ENCODE data around the gene HACL1. TPM values are rescaled to one million over a fixed set of nuclear protein-coding genes. Genes with fewer than 3 reads are reported as not detected.

Gene HACL1
- total and polyA plus RNA-seq, 2 experiments from 2014 or later, result 11.0 to 11.2 TPM

GRCh38 chr3:15556512-15556911 is 44.9 kb downstream of the HACL1 start:
- Histone ChIP-seq H3K9me3 (ENCODE audit: low read depth) (no peaks in the 10 kb centered on the region), H3K36me3 (no peaks in the 10 kb centered on the region), H3K27ac (no peak overlapping the region), H3K27me3 (no peaks in the 10 kb centered on the region), H3K4me1 (ENCODE audit: low read depth) (no peaks in the 10 kb centered on the region), H3K4me3 (no peak overlapping the region)
- TF ChIP-seq, protein P1, sequence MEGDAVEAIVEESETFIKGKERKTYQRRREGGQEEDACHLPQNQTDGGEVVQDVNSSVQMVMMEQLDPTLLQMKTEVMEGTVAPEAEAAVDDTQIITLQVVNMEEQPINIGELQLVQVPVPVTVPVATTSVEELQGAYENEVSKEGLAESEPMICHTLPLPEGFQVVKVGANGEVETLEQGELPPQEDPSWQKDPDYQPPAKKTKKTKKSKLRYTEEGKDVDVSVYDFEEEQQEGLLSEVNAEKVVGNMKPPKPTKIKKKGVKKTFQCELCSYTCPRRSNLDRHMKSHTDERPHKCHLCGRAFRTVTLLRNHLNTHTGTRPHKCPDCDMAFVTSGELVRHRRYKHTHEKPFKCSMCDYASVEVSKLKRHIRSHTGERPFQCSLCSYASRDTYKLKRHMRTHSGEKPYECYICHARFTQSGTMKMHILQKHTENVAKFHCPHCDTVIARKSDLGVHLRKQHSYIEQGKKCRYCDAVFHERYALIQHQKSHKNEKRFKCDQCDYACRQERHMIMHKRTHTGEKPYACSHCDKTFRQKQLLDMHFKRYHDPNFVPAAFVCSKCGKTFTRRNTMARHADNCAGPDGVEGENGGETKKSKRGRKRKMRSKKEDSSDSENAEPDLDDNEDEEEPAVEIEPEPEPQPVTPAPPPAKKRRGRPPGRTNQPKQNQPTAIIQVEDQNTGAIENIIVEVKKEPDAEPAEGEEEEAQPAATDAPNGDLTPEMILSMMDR (IDR thresholded peaks at IDR 0.05; ENCODE audit: low read depth, low read length), result no peak
- DNase-seq (ENCODE audit: low read depth in 1 of 2, low spot score in 1 of 2), result no peak

- no peak overlapping the region for H3K4me3 ChIP-seq
- H3K27ac ChIP-seq, result no peak overlapping the region
- no peaks in the 10 kb centered on the region for H3K36me3 ChIP-seq
- H3K27me3 ChIP-seq, result no peaks in the 10 kb centered on the region
- no peaks in the 10 kb centered on the region for H3K4me1 ChIP-seq (ENCODE audit: low read depth)
- no peak for DNase-seq (ENCODE audit: low read depth in 1 of 2, low spot score in 1 of 2)
- H3K9me3 ChIP-seq (ENCODE audit: low read depth), result no peaks in the 10 kb centered on the region
- TF ChIP-seq, protein P1 (IDR thresholded peaks at IDR 0.05; ENCODE audit: low read depth, low read length), result no peak
These were observed 47.6 kb downstream of the HACL1 start for GRCh38 chr3:15553749-15554148.

DNA sequence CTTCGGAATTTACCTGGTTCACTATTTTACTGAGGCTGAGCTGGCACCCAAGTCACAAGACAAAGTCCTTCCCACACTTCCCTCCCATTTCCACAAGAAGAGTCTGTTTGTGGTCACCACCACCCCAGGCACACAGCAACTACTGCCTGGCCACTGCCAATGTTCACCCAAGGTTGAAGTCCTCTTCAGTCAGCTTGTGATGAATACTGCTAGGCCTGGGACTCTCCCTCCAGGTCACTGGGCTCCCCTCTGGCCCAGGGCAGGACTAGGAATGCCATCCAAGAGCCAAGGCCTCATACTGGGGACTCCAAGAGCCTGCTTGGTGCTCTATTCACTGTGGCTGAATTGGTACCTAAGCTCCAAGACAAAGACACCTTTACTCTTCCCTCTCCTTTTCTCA is 49.5 kb downstream of the HACL1 start:
- TF ChIP-seq, protein P1 (IDR thresholded peaks at IDR 0.05; ENCODE audit: low read depth, low read length), result no peak
- no peak for DNase-seq (ENCODE audit: low read depth in 1 of 2, low spot score in 1 of 2)
- H3K27ac ChIP-seq, result no peak overlapping the region

DNA sequence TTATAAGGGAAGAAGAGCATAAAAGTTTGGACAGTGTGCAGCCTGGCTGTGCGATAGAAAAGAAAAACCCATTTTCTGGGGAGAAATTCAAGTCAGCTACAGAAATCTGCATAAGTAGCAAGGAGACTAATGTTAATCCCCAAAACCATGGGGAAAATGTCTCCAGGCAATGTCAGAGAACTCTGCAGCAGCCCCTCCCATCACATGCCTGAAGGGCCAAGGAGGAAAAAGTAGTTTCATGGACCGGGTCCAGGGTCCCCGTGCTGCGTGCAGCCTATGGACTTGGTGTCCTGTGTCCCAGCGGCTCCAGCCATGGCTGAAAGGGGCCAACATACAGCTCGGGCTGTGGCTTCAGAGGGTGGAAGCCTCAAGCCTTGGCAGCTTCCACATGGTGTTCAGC is 51.5 kb downstream of the HACL1 start:
- Histone ChIP-seq H3K4me1 (ENCODE audit: low read depth) (no peaks in the 10 kb centered on the region), H3K36me3 (no peaks in the 10 kb centered on the region), H3K27ac (no peak overlapping the region), H3K27me3 (no peaks in the 10 kb centered on the region), H3K9me3 (ENCODE audit: low read depth) (no peaks in the 10 kb centered on the region), H3K4me3 (no peak overlapping the region)
- no peak for DNase-seq (ENCODE audit: low read depth in 1 of 2, low spot score in 1 of 2)
- TF ChIP-seq, protein P1 (IDR thresholded peaks at IDR 0.05; ENCODE audit: low read depth, low read length), result no peak

More for the DNA sequence above, 49.5 kb downstream of the HACL1 start:
- Histone ChIP-seq H3K4me3 (no peak overlapping the region), H3K4me1 (ENCODE audit: low read depth) (no peaks in the 10 kb centered on the region), H3K27me3 (no peaks in the 10 kb centered on the region), H3K36me3 (no peaks in the 10 kb centered on the region), H3K9me3 (ENCODE audit: low read depth) (no peaks in the 10 kb centered on the region)

GRCh38 chr3:15542614-15543013 is 58.8 kb downstream of the HACL1 start:
- TF ChIP-seq, protein P1 (IDR thresholded peaks at IDR 0.05; ENCODE audit: low read depth, low read length), result no peak
- Histone ChIP-seq H3K36me3 (no peaks in the 10 kb centered on the region), H3K9me3 (ENCODE audit: low read depth) (no peaks in the 10 kb centered on the region), H3K4me1 (ENCODE audit: low read depth) (no peaks in the 10 kb centered on the region), H3K27me3 (no peaks in the 10 kb centered on the region), H3K4me3 (no peak overlapping the region), H3K27ac (no peak overlapping the region)
- DNase-seq (ENCODE audit: low read depth in 1 of 2, low spot score in 1 of 2), result no peak

- Histone ChIP-seq H3K9me3 (ENCODE audit: low read depth) (no peaks in the 10 kb centered on the region), H3K4me1 (ENCODE audit: low read depth) (no peaks in the 10 kb centered on the region), H3K27ac (no peak overlapping the region), H3K27me3 (no peaks in the 10 kb centered on the region), H3K36me3 (no peaks in the 10 kb centered on the region), H3K4me3 (no peak overlapping the region)
- no peak for DNase-seq (ENCODE audit: low read depth in 1 of 2, low spot score in 1 of 2)
- TF ChIP-seq, protein P1 (IDR thresholded peaks at IDR 0.05; ENCODE audit: low read depth, low read length), result no peak
These were observed 60.0 kb downstream of the HACL1 start for GRCh38 chr3:15541371-15541770.

Measured in cardiac muscle cell (in vitro differentiated cells and primary cell).